DMS153 treated with DMSO at 0.1 percent for 48 hours (cell line): ENCODE measurements around the gene TTC39B.

Experiments
- DNase-seq: peaks from one replicate; lab custom pipeline; 2025; ENCODE audit not compliant: unreplicated experiment; lab: John Stamatoyannopoulos, UW

Gene TTC39B

GRCh38 chr9:15231788-15232635, 75.0 kb downstream of the TTC39B start:
- no peak for DNase-seq

DNA sequence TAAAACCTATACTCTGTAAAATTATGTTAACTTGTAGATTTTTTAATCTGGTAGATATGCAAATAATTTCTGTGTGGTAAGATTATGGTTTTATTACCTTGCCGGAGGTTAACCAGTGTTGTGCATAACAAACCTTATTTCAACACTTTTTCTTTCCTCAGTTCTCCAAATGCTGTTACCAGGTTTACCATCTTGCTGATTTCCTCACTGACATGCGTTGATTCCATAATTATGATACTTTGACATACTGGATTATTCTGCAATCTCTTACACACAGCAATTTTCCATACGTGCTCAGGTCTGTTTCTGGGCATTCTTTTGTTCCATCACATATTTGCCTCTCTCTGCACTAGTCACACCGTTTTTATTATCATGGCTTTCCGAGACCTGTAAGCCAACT, 77.6 kb downstream of the TTC39B start:
- no peak for DNase-seq

DNA sequence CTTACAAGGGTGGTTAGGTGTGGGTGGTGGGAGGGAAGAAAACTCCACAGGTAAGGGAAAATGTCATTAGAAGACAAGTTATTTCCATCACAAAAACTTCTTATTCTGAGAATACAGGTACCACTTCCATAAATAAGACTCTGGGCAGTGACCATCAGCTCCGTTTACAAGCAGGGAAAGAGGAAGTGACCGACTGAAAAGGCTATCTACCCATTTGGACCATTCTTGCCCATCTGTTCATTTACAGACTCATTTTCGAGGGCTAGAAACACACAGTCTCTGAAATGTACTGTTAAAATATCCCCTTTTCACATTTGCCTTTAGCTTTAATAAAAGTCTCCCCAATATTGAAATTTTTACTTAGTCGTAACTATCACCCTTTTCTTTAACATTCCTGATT, 79.5 kb downstream of the TTC39B start:
- DNase-seq, result no peak

GRCh38 chr9:15225564-15226126, 81.4 kb downstream of the TTC39B start:
- DNase-seq, result no peak

DNA sequence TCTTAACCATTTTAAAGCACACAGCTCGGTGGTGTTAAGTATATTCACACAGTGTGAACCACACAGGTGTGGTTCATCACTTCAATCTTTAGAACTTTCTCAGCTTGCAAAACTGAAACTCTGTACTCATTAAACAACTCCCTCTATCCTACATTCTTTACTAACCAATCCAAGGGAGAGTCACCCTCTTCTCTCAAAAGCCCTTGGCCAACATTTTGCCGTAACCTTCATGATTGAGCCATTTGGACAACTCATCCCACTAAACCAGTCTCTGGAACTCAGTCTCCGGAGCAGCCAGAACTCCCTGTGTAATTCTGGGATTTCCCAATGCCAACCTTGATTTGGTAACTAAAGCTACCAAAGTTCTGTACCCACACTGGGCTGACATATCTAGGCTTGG, 84.7 kb downstream of the TTC39B start:
- no peak for DNase-seq

DNA sequence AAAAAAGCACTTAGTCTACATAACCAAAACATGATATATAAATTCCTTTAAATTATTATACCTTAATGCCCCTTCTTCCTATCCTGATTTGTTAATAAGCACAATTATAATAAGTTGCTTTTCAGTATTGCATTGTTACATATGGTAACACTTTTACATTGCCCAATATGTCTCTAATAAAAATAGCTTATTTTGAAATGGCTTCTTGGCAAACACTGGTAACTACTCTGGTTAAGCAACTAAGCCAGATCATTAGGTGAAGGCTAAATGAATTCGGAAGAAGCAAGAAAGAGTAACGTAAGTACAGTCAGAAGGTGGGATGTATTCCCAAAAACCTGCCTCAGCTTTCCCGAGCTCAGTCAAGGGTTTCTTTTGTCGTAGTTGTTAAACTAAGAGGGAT, 85.3 kb downstream of the TTC39B start:
- DNase-seq, result no peak

DNA sequence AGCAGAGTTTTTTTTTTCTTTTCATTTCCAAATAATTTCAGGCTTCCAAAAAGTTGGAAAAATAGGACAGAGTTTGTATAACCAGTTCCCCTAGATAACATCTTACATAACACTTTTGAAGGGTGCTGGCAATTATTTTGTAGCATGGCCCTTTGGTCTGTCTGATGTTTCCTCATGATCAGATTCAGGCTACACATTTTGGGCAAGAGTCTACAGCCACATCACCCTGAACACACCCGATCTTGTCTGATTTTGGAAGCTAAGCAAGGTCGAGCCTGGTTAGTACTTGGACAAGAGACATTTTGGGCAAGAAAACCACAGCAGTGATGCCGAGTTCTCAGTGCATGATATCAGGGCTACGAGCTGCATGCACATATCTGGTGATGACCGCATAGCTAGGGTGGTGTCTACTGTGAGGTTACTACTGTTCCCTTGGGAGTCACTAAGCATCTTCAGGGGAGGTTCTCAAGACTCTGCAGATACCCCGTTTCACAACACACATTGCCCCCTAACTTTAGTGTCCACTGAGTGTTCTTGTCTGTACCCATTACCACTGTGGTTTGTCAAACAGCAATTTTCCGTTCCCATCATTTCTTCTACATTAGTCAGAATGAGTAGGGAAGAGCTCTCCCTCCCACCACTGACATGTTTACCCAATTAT, 86.2 kb downstream of the TTC39B start:
- DNase-seq, result no peak

DNA sequence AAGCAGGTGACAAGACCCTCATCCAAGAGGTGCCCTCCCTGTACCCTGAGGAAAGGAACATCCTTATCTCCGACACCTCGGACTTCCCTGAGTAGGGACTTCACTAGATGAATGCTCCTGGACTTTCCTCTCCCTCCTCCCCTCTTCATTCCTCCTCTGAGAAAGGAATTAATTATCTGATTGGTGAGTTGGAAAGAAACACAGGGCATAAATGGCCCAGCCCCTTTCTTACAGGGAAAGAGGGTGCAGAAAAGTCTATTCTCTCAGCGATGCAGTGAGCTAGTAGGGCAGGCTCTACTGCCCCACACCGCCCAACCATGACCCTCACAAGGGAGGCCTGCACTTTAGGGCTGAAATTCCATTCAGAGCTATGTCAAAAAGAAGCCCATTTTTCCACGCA, 87.5 kb downstream of the TTC39B start:
- DNase-seq, result no peak

- DNase-seq, result no peak
Observed at GRCh38 chr9:15218994-15219393, 88.0 kb downstream of the TTC39B start.

DNA sequence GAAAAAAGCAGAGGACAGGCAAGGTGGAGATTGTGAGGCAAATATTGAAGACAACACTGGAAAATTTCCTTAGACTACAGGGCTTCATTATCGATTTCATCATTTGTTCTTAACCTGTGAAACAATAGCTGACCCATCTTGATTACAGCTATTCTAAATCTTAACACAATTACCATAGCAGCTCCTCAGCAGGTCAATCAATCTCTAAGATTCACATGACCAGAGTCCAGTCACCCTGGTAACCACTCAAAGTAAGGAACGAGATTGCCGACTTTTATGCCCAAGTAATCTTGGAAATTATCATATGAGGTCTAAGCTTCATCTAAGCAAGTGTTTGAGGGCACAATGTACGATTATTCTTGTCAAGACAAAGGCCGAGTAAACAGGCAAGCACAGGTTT, 93.8 kb downstream of the TTC39B start:
- DNase-seq, result no peak

DNA sequence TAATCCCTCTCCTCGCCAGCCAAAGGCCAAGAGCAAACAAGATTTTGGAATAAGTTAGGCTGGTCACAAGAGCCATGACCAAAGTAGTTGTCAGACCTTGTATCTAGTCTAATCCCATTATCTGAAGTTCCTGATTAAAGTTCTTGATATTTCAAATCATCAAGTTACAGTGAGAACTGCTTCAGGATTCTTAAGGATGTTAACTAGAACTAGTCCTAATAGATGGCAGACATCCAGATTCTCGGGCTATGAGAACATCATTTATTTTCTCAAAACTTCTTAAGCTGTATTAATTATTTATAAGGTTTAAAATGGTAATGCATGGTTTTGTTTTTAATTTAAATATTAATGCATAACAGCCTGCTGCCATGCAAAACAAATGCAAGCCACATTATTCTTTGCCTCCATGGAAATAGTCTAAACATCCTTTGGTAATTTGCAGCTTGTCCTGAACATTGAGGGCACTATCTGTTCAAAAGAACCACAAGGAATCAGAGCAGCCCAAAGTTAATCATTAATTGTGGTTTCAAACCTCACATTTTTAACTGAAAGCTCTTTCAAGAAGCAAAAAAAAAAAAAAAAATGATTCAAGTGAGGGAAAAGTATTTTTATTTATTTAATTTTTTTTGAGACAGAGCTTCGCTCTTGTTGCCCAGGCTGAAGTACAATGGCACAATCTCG, 95.1 kb downstream of the TTC39B start:
- no peak for DNase-seq

GRCh38 chr9:15211160-15211814, 95.7 kb downstream of the TTC39B start:
- peak; percentile 52 for DNase-seq

DNA sequence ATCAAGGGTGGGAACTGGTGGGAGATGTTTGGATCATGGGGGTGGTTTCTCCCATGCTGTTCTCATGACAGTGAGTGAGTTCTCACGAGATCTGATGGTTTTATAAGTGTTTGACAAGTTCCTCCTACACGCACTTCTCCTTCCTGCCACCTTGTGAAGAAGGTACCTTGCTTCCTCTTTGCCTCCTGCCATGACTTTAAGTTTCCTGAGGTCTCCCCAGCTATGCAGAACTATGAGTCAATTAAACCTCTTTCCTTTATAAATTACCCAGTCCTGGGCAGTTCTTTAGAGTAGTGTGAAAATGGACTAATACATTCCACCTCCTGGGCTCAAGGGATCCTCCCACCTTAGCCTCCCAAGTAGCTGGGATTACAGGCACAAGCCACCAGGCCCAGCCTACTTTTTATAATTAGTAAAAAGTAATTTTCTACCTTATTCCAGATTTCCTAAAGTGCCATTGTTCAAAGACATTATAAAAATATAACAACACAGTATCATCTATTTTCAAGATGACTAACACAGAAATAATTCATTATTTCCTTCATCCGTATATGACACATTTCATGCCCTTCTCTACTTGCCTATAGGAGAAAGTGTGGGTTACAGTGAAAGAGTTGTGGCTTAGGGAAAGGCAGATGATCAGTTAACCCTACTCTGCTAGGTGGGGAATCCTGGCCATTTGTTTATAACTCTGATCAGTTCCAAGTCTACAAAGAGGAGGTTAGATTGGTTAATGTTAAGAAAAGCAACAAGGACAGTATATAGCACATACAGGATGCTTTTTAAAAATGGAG, 99.9 kb downstream of the TTC39B start:
- no peak for DNase-seq

- no peak for DNase-seq
Observed at GRCh38 chr9:15205632-15206420, 101.2 kb downstream of the TTC39B start.

DNA sequence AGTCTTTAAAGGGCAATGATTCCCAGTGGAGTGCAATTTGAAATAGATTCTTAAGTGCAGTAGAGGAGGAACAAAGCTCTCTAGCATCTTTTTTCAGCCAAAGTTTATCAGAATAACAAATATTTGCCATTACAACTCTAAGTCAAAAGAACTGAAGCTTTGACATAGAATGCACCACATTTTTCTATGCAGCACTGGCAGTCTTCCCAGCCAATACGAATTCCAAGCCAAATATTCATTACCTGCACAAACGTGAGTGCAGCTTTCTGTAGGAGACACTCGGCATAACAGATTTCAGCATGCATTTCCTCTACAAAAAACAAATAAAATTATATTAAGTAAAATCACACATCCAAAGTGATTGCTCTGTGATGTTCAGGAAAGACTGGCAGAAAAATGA, 103.4 kb downstream of the TTC39B start:
- DNase-seq, result no peak

DNA sequence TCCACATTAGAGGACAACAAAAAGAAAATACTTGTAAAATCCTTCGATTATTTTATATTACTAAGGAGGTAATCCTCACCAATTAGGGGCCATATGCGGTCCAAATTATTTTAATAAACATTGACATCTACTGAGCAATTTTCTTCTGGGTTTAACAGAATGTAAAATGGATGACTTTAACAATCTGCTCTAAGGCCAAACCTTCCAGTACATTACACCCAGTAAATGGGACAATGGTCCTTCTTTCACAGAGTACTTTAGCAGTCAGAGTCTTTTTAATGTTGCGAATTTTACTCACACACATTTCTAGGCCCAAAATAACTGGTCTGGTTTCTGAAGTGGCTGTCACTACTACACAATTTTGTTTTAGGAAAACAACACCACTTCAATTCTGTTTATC, 106.9 kb downstream of the TTC39B start:
- DNase-seq, result no peak

DNA sequence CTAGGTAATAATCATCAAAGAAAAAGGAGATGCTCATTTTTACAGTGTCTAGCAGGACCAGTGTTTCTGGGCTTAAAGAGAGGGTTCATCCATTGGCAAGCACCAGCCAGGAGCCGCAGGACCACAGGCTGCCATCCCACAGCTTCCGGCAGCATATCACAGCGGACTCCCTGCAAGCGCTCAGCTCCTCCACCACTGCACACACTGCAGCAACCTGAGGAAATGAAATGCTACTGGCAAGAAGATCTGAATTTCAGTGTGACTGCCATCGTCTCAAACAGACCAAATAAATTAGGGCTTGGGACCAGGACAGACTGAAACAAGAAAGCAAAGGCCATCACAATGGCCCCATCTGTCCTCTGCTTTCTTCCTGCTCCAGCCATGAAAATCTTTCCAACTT, 114.2 kb downstream of the TTC39B start:
- no peak for DNase-seq

DNA sequence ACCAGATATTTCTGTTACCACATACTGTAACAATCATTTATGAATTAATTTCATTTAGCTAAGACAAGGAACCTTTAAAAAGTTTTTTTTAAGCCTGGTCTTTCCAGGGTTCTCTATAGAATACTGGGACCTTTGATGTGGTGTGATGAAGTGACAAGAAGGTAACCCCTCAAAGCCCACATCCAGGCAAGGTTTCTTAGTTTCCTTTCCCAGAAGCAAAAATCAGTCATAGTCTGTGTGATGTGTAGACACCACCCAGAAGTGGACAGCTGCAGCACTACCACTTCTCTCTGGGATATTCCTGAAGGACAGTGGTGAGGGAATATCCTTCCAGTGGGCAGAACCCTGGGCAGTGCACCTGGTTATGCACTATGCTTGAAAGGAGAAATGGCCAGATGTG, 115.6 kb downstream of the TTC39B start:
- no peak for DNase-seq

GRCh38 chr9:15189481-15189880, 117.5 kb downstream of the TTC39B start:
- DNase-seq, result no peak

DNA sequence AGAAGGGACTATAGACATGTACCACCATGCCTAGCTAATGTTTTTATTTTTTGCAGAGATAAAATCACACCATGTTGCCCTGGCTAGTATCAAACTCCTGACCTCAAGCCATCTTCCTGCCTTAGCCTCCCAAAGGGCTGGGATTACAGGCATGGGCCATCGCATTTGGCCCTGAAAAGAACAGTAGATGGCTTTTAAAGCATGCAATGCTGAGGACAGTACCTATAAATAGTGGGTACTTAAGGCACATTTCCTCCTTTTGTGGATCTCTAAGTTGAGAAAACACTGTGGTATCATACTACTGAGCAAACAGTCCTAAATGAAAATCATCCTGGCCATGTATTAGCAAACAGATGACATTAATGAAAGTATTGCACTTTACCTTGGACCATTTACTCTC, 119.4 kb downstream of the TTC39B start:
- DNase-seq, result peak; percentile 63
